WTC11 (cell line): ENCODE data around the gene CCDC183. TPM values are rescaled to one million over a fixed set of nuclear protein-coding genes. Genes with fewer than 3 reads are reported as not detected.
A peak's percentile ranks its signal among the peaks of the same experiment; 100 is the strongest.
"Not testable (repeated sequence)": the region's sequence is repeated elsewhere in the genome, so short reads cannot be mapped to it uniquely, and the experiment has no call there.

Experiments used
- ATAC-seq: fragments of 200-7000 bp; cut with Tn5 transposase; 2 replicates; pipeline ENCODE4 v1.10.0; 2021; ENCODE audit warnings: mild to moderate bottlenecking, moderate library complexity
- CTCF ChIA-PET: fragments of 300-600 bp; sonication (Branson Sonifier 250); formaldehyde crosslinking; loops from one replicate; lab custom pipeline; 2021; ENCODE audit warnings: antibody characterized with exemption; lab: Charles Lee
- POLR2A ChIA-PET: fragments of 350-600 bp; sonication (Branson Sonifier 250); formaldehyde crosslinking; loops from one replicate; lab custom pipeline; 2021; ENCODE audit warnings: antibody characterized with exemption; lab: Charles Lee
- DNase-seq: peaks from one replicate; pipeline ENCODE4 v3.0.0; 2021; ENCODE audit warnings: low spot score
- H3K27ac Mint-ChIP-seq: 2 replicates; pipeline ENCODE4 v1.8.0; 2021; ENCODE audit warnings: mixed read lengths
- H3K27me3 Mint-ChIP-seq: 2 replicates; pipeline ENCODE4 v1.8.0; 2021; ENCODE audit warnings: low read depth, mild to moderate bottlenecking, moderate library complexity, mixed read lengths
- H3K36me3 Mint-ChIP-seq: 2 replicates; pipeline ENCODE4 v1.8.0; 2021; ENCODE audit warnings: mixed read lengths
- H3K4me1 Mint-ChIP-seq: 2 replicates; pipeline ENCODE4 v1.8.0; 2022; ENCODE audit warnings: mixed read lengths
- H3K4me3 Mint-ChIP-seq: 2 replicates; pipeline ENCODE4 v1.8.0; 2021; ENCODE audit warnings: mild to moderate bottlenecking, moderate library complexity, mixed read lengths
- H3K9me3 Mint-ChIP-seq: 2 replicates; pipeline ENCODE4 v1.8.0; 2021; ENCODE audit warnings: mixed read lengths
- AFF4 ChIP-seq: sonication (generic); formaldehyde crosslinking; IDR thresholded peaks from 2 replicates; pipeline ENCODE4 v1.8.1; 2023; ENCODE audit warnings: mild to moderate bottlenecking, missing genetic modification reagents, borderline replicate concordance
- FOXK1 ChIP-seq: sonication (generic); formaldehyde crosslinking; IDR thresholded peaks from 2 replicates; pipeline ENCODE4 v1.8.0; 2022; ENCODE audit warnings: mild to moderate bottlenecking, moderate library complexity, missing genetic modification reagents
- GRHL2 ChIP-seq: fragments of 250-450 bp; sonication (Bioruptor Pico); IDR thresholded peaks from 2 replicates; pipeline ENCODE4 v1.8.0; 2022; ENCODE audit warnings: mild to moderate bottlenecking, moderate library complexity; ENCODE audit not compliant: insufficient replicate concordance, severe bottlenecking
- GTF2I ChIP-seq: fragments of 250-450 bp; sonication (Bioruptor Pico); conservative IDR thresholded peaks from 2 replicates; pipeline ENCODE4 v1.4.0; 2021; ENCODE audit warnings: mild to moderate bottlenecking
- HMGXB4 ChIP-seq: sonication (generic); formaldehyde crosslinking; IDR thresholded peaks from 2 replicates; pipeline ENCODE4 v1.8.1; 2023; ENCODE audit warnings: mild to moderate bottlenecking, moderate library complexity, missing genetic modification reagents
- MLX ChIP-seq: sonication (generic); formaldehyde crosslinking; IDR thresholded peaks from 2 replicates; pipeline ENCODE4 v1.8.1; 2023; ENCODE audit warnings: mild to moderate bottlenecking, missing genetic modification reagents, moderate library complexity
- NR3C1 ChIP-seq: sonication (generic); formaldehyde crosslinking; conservative IDR thresholded peaks from 2 replicates; pipeline ENCODE4 v1.8.1; 2023; ENCODE audit warnings: low read depth, mild to moderate bottlenecking, missing genetic modification reagents
- TP53 ChIP-seq: sonication (generic); formaldehyde crosslinking; IDR thresholded peaks from 2 replicates; pipeline ENCODE4 v1.8.1; 2023; ENCODE audit warnings: mild to moderate bottlenecking, missing genetic modification reagents
- ZNF281 ChIP-seq: sonication (generic); formaldehyde crosslinking; IDR thresholded peaks from 2 replicates; pipeline ENCODE4 v1.8.0; 2023; ENCODE audit warnings: mild to moderate bottlenecking, missing genetic modification reagents
- ZSCAN18 ChIP-seq: fragments of 250-450 bp; sonication (Bioruptor Pico); IDR thresholded peaks from 2 replicates; pipeline ENCODE4 v2.1.2; 2022; ENCODE audit warnings: mild to moderate bottlenecking, moderate library complexity
- total RNA-seq: library from RNA; stranded (reverse); gene quantifications from 3 replicates; pipeline ENCODE4 v1.2.3, GENCODE V29; 2021
- TF ChIP-seq, protein P1 (sequence below): fragments of 250-450 bp; sonication (Bioruptor Pico); IDR thresholded peaks from 2 replicates; pipeline ENCODE4 v1.9.0; 2021; ENCODE audit warnings: mild to moderate bottlenecking, borderline replicate concordance
- TF ChIP-seq, protein P2 (sequence below): sonication (generic); formaldehyde crosslinking; IDR thresholded peaks from 2 replicates; pipeline ENCODE4 v1.8.1; 2022; ENCODE audit warnings: low read depth, mild to moderate bottlenecking, moderate library complexity, missing genetic modification reagents, borderline replicate concordance

Gene CCDC183
- total RNA-seq, 1 experiment from 2014 or later, result 2.1 TPM

DNA sequence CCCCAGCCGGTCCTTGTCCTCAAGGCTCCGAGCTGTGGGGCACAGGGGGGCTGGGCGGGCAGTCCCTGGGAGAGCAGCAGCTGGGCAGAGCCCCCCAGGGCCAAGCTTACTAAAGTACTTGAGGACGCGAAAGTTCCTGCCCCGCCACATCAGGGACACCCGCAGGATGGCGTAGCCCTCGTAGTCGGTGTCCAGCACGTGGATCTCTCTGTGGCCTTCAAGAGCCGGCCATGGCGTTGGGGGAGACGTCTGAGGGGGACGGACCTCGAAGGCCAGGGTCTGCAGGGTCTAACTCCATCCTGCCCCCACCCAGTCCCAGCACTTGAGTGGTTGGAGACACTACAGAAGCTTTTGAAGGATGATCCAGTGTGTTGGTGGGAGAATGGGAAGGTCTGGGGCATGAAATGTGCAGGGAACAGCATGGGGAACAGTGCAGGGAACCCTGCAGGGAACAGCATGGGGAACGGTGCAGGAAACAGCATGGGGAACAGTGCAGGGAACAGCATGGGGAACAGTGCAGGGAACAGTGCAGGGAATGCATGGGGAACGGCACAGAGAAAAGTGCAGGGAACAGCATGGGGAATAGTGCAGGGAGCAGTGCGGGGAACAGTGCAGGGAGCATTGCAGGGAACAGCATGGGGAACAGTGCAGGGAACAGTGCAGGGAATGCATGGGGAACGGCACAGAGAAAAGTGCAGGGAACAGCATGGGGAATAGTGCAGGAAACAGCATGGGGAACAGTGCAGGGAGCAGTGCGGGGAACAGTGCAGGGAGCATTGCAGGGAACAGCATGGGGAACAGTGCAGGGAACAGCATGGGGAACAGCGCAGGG is 40.6 kb upstream of the CCDC183 start:
- peaks cover 33% of the 10 kb centered on the region for H3K9me3 Mint-ChIP-seq
- peak; percentile 63; the same call in 1 of the 2 replicates for TF ChIP-seq GTF2I
- H3K36me3 Mint-ChIP-seq, result peaks cover 11% of the 10 kb centered on the region
- CTCF ChIA-PET, result interaction anchor here (0.7 to 1.7 kb wide), 6 partner anchors 8 to 293 kb away, joined by 3 to 11 read pairs (median 4); partner anchors contain the start of gene LCN10
- ATAC-seq, H3K4me1 Mint-ChIP-seq, H3K4me3 Mint-ChIP-seq, DNase-seq, POLR2A ChIA-PET, H3K27me3 Mint-ChIP-seq, H3K27ac Mint-ChIP-seq: not testable (repeated sequence)

GRCh38 chr9:136756134-136756438 is 40.1 kb upstream of the CCDC183 start:
- ATAC-seq (no peak), DNase-seq (no peak)
- H3K36me3 Mint-ChIP-seq, result peaks cover 11% of the 10 kb centered on the region
- H3K27me3 Mint-ChIP-seq, result peaks cover 3% of the 10 kb centered on the region; the same call in 1 of the 2 replicates
- POLR2A ChIA-PET, result no interaction called here
- TF ChIP-seq, protein P1, sequence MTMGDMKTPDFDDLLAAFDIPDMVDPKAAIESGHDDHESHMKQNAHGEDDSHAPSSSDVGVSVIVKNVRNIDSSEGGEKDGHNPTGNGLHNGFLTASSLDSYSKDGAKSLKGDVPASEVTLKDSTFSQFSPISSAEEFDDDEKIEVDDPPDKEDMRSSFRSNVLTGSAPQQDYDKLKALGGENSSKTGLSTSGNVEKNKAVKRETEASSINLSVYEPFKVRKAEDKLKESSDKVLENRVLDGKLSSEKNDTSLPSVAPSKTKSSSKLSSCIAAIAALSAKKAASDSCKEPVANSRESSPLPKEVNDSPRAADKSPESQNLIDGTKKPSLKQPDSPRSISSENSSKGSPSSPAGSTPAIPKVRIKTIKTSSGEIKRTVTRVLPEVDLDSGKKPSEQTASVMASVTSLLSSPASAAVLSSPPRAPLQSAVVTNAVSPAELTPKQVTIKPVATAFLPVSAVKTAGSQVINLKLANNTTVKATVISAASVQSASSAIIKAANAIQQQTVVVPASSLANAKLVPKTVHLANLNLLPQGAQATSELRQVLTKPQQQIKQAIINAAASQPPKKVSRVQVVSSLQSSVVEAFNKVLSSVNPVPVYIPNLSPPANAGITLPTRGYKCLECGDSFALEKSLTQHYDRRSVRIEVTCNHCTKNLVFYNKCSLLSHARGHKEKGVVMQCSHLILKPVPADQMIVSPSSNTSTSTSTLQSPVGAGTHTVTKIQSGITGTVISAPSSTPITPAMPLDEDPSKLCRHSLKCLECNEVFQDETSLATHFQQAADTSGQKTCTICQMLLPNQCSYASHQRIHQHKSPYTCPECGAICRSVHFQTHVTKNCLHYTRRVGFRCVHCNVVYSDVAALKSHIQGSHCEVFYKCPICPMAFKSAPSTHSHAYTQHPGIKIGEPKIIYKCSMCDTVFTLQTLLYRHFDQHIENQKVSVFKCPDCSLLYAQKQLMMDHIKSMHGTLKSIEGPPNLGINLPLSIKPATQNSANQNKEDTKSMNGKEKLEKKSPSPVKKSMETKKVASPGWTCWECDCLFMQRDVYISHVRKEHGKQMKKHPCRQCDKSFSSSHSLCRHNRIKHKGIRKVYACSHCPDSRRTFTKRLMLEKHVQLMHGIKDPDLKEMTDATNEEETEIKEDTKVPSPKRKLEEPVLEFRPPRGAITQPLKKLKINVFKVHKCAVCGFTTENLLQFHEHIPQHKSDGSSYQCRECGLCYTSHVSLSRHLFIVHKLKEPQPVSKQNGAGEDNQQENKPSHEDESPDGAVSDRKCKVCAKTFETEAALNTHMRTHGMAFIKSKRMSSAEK, result no peak
- TF ChIP-seq FOXK1 (CRISPR knock-in tag), result no peak
- no peak for TF ChIP-seq GRHL2 (CRISPR knock-in tag)
- no peak for TF ChIP-seq GTF2I
- TF ChIP-seq ZNF281, result no peak
- no peak for TF ChIP-seq NR3C1
- TF ChIP-seq, protein P2, sequence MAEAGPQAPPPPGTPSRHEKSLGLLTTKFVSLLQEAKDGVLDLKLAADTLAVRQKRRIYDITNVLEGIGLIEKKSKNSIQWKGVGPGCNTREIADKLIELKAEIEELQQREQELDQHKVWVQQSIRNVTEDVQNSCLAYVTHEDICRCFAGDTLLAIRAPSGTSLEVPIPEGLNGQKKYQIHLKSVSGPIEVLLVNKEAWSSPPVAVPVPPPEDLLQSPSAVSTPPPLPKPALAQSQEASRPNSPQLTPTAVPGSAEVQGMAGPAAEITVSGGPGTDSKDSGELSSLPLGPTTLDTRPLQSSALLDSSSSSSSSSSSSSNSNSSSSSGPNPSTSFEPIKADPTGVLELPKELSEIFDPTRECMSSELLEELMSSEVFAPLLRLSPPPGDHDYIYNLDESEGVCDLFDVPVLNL (CRISPR knock-in tag), result no peak
- TF ChIP-seq, all 79 proteins: peak for 0
- CTCF ChIA-PET, result no interaction called here
- no peak overlapping the region for H3K4me3 Mint-ChIP-seq
- peaks cover 7% of the 10 kb centered on the region for H3K4me1 Mint-ChIP-seq
- no peak overlapping the region for H3K27ac Mint-ChIP-seq
- peaks cover 31% of the 10 kb centered on the region for H3K9me3 Mint-ChIP-seq

DNA sequence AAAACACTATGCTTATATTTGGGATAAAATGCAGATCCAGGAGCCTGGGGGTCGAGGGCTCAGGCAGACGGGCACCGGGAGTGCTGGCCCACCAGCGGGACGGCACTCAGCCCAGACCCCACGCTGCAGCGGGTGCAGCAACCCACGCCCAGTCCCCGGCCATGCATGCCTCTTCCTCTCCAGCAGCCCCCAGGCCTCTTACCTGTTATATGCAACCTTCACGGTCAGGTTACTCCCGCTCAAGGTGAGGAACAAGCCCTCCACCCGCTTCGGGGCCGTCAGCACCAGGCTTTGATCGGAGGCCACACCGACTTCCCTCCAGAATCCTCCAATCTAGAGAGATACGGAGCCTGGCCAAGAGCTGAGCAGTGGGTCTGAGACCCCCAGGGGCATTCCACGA is 39.3 kb upstream of the CCDC183 start:
- ATAC-seq (no peak), DNase-seq (no peak)
- Mint-ChIP-seq H3K4me1 (peaks cover 8% of the 10 kb centered on the region), H3K36me3 (peaks cover 8% of the 10 kb centered on the region), H3K9me3 (peaks cover 24% of the 10 kb centered on the region), H3K4me3 (no peak overlapping the region), H3K27ac (no peak overlapping the region), H3K27me3 (no peaks in the 10 kb centered on the region; the same call in 1 of the 2 replicates)
- ChIA-PET POLR2A (no interaction called here), CTCF (interaction anchor here (0.9 to 2.2 kb wide), 3 partner anchors 20 to 51 kb away, joined by 3 to 31 read pairs (median 7); partner anchors contain the start of gene RABL6)
- TF ChIP-seq ZSCAN18 (CRISPR knock-in tag) (no peak), MLX (no peak), AFF4 (CRISPR knock-in tag) (no peak), HMGXB4 (CRISPR knock-in tag) (no peak), TP53 (CRISPR knock-in tag) (no peak)
